Activated CD4-positive, alpha-beta T cell treated with anti-CD3 and anti-CD28 coated beads for 4 hours (primary cell): ENCODE results near the gene PRDM16.
"Not testable (repeated sequence)": the region's sequence is repeated elsewhere in the genome, so short reads cannot be mapped to it uniquely, and the experiment has no call there.

Experiments used
- DNase-seq, 2 donors: peaks; one replicate each; pipeline ENCODE4 v3.0.0-alpha.2; 2020

The PRDM16 gene

DNA sequence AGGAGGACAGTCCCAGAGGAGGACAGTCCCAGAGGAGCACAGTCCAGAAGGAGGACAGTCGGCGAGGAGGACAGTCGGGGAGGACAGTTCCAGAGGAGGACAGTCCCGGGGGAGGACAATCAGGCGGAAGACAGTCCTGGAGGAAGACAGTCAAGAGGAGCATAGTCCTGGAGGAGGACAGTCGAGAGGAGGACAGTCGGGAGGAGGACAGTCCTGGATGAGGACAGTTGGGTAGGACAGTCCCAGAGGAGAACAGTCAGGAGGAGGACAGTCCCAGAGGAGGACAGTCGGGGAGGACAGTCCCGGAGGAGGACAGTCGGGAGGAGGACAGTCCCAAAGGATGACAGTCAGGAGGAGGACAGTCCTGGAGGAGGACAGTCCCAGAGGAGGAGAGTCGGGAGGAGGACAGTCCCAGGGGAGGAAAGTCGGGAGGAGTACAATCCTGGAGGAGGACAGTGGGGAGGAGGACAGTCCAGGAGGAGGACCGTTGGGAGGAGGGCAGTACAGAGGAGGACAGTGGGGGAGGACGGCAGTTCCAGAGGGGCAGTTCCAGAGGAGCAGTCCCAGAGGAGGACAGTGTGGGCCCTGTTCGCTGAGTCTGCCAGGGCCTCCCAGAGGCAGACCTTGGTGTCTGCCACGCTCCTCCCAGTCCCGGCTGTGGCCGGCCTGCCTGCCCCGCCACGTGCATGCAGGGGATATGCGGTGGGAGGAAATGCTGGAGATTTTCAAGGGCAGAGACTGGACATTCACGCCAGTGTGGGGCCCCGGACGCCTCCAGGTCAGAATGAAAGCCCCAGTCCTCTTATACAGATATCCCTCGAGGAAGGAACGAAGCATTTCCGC, 201.6 kb downstream of the PRDM16 start:
- DNase-seq: no peak

DNA sequence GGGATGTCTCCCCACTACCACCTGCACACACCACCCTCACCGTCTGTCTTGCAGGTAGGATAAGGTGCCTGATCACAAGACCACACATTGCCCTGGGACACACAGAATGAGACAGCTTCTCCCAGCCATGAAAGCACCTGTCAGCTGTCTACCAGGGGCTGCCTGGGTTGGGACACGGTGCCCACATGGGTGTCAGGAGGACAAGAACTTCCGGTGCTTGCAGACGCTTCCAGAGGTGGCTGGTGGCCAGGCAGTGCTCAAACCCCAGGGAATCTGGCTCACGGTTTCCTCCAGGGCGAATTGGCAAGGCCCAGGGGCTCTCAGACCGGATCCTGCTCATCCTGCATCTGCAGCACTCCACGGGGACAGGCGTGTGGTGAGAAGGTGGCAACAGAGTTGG, 202.9 kb downstream of the PRDM16 start:
- no peak for DNase-seq

DNA sequence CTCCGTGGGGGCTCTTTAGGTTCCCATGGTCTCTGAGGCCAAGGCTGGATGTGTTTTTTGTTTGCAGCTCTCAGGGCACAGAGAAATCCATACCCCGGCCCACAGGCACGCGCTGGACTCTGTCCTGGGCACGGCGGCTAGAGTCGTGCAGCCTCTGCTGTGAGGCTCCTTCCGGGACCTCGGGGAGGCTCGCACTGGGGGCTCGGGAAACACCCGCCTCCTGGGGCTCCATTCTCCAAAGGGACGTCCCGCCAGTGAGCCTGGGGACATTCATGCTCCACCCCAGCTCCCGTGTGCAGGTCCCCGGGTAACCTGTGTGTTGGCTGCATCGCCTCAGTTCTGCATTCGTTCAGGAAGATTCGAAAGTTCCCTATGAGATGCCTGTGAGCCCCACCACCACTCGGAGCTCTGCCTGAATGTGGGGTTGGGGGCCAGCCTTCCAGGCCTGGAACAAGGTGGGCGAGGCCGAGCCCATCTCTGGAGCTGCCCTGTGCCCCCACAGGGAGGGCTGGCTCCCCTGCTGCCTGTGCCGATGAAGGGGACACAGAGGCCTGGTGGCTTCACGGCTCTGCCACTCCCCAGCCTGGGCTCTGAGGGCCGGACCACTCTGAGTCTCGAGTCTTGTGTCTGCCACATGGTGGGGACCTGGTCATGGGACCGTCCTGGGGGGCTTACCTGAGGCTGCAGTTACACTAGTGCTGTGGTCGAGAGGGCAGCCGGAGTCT, 203.5 kb downstream of the PRDM16 start:
- DNase-seq: no peak

DNA sequence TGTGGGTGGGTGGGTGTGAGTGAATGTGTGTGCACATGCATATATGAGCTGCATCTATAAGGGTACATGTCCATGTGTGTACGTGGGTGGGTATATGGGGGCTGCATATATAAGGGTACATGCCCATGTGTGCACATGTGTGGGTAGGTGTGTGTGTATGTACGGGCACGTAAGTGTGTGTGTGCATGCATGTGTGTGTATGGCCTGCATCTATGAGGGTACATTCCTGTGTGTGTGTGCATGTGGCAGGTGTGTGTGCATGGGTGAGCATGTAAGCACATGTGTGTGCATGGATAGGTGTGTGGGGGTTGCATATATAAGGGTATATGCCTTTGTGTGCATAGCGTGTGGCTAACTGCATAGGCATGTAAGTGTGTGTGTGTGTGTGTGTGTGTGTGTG, 204.4 kb downstream of the PRDM16 start:
- DNase-seq: no peak

DNA sequence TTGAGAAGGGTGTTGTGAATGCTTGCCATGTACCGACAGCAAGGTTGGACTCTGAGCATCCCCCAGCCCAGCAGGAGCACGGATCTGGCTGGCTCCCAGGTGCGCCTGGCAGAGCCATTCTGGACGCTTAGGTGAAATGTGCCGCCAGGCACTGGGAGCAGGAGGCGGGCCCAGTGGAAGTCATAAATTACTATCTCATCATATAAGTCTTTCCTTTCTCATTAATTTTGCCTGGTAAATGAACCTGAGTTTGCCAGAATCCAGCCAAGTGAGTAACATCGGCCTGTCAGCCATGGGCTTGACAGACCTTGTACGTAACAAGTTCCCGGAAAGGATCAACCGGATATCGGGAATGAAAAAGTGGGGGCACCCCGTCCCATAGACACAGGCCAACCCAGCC, 206.0 kb downstream of the PRDM16 start:
- no peak for DNase-seq

DNA sequence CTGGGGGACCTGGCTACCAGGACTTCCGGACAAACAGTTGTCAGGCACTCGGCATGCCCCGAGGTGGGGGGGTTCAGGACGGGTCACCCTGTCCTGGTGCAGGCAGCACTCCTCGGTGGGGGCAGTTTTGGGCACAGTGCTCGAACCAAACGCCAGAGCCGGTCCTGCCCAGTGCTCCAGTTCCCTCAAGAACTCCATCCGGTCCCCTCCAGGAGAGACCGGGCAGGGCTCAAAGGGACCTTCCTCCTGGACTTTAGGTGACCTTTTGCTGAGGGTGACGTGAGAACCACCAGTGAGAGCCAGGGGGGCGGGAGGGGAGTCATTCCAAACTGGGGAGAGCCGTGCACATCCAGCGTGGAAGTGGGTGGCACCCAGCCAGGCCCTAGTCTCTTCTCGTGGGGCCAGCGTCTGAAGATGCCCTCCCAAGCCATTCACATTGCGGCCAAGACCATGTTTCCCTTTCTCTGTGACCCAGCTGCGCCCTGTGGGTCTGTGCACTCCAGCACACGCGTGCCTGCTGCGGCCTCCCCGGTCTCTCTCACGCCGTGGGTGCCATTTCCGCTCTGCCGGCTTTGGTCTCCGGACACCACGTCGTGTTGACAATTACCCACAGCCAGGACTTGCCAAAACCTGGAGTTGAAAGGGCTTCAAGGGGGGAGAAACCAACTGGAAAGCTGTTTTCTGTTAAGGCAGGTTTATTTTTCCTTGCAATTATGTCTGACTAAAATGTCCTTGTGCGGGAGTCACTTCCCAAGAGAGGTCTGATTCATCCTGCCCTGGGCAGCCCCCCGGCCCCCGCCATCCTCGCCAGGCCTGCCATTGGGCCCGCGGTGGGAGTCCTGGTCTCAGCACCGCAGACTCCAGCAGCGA, 206.7 kb downstream of the PRDM16 start:
- DNase-seq: no peak

- no peak for DNase-seq
These were observed 207.4 kb downstream of the PRDM16 start for GRCh38 chr1:3276341-3276800.

- no peak for DNase-seq
These were observed 208.0 kb downstream of the PRDM16 start for GRCh38 chr1:3277011-3277471.

- DNase-seq: no peak
These were observed 208.6 kb downstream of the PRDM16 start for GRCh38 chr1:3277623-3278022.

GRCh38 chr1:3278416-3279181, 209.6 kb downstream of the PRDM16 start:
- no peak for DNase-seq

DNA sequence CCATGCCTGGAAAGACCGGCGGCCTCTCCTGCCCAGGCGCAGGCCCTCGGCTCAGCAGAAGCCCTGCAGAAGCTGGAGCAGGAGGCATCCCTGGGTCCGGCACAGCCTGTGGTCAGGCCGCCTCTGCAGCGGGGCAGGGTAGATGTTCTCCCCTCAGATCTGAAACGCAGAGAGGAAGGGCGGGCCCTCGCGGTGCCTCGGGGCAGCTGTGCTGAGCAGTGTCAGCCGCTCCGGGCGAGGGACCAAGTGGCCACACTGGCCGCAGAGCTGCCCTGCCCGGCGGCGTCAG, 210.1 kb downstream of the PRDM16 start:
- DNase-seq: no peak

GRCh38 chr1:3281735-3282134, 212.7 kb downstream of the PRDM16 start:
- DNase-seq: no peak

GRCh38 chr1:3282186-3282585, 213.2 kb downstream of the PRDM16 start:
- no peak for DNase-seq

- DNase-seq: no peak
These were observed 213.8 kb downstream of the PRDM16 start for GRCh38 chr1:3282656-3283430.

GRCh38 chr1:3283849-3284248, 214.8 kb downstream of the PRDM16 start:
- DNase-seq: no peak

GRCh38 chr1:3284691-3285090, 215.7 kb downstream of the PRDM16 start:
- no peak for DNase-seq

GRCh38 chr1:3285106-3285740, 216.2 kb downstream of the PRDM16 start:
- DNase-seq: no peak

GRCh38 chr1:3287095-3287494, 218.1 kb downstream of the PRDM16 start:
- DNase-seq: not testable (repeated sequence)

- no peak for DNase-seq
These were observed 218.7 kb downstream of the PRDM16 start for GRCh38 chr1:3287656-3288160.

DNA sequence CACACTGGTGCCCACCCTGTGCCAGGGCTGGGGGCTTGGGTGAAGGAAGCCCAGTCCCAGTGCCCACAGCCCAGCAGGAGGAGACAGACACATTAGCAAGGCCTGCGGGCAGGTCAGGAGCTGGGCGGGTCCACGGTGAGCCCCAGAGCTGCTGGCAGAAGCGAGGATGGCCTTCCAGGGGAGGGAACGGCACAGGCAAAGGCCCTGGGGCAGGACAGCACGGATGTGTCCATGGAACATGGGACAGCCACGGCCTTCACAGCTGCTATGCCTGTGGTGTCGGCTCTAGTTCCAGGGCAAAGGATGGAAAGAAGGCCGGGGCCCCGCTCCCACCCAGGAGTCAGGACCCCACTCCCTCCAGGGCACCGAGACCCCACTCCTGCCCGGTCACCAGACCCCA, 220.5 kb downstream of the PRDM16 start:
- no peak for DNase-seq

GRCh38 chr1:3290438-3290837, 221.4 kb downstream of the PRDM16 start:
- no peak for DNase-seq
